HEK293 (cell line): ENCODE measurements around the gene LMBRD2.

Experiments
- CTCF ChIA-PET: fragments of 350-600 bp; formaldehyde crosslinking; extraction: SDS; loops from one replicate; lab custom pipeline; 2021; ENCODE audit warnings: antibody characterized with exemption; lab: Yijun Ruan, JAX
- POLR2A ChIA-PET: fragments of 300-600 bp; formaldehyde crosslinking; extraction: SDS; loops from one replicate; lab custom pipeline; 2020; ENCODE audit warnings: antibody characterized with exemption, inconsistent platforms; lab: Yijun Ruan, JAX
- H3K27ac ChIP-seq: fragments of 200-500 bp; sonication (Bioruptor generic); 2 replicates; pipeline ENCODE4 v1.5.1; 2014; ENCODE audit warnings: low read depth, low read length, control low read depth, inconsistent platforms; ENCODE audit errors: extremely low read depth
- H3K36me3 ChIP-seq, 2 experiments: fragments of 200-500 bp in 1 of 2; sonication (Bioruptor generic) in 1 of 2; 1 replicate in 1 of 2; 2 replicates in 1 of 2; pipeline ENCODE4 v1.5.1; 2014 to 2017; ENCODE audit warnings: inconsistent platforms in 2 of 2, low read length in 2 of 2; ENCODE audit not compliant: control insufficient read depth in 2 of 2, insufficient read depth in 1 of 2
- H3K4me1 ChIP-seq: fragments of 200-500 bp; sonication (Bioruptor generic); 2 replicates; pipeline ENCODE4 v1.5.1; 2014; ENCODE audit warnings: mild to moderate bottlenecking, low read length, inconsistent platforms; ENCODE audit not compliant: control insufficient read depth, insufficient read depth
- H3K4me3 ChIP-seq: 2 replicates; pipeline ENCODE4 v1.5.1; 2011; ENCODE audit warnings: low read depth, mild to moderate bottlenecking, control low read depth, low read length, moderate library complexity
- H3K9me3 ChIP-seq: fragments of 200-500 bp; sonication (Bioruptor generic); 2 replicates; pipeline ENCODE4 v1.5.1; 2014; ENCODE audit warnings: low read depth, low read length, inconsistent platforms; ENCODE audit not compliant: control insufficient read depth, insufficient read depth
- FEZF1 ChIP-seq: fragments of 450-650 bp; formaldehyde crosslinking; IDR thresholded peaks from 2 replicates; pipeline ENCODE4 v1.5.1; 2016; ENCODE audit warnings: missing biosample characterization, missing genetic modification characterization
- KLF1 ChIP-seq: fragments of 450-650 bp; formaldehyde crosslinking; IDR thresholded peaks from 2 replicates; pipeline ENCODE4 v1.5.1; 2016; ENCODE audit warnings: missing biosample characterization, missing genetic modification characterization
- KLF10 ChIP-seq: fragments of 450-650 bp; IDR thresholded peaks from 2 replicates; pipeline ENCODE4 v1.5.1; 2018; ENCODE audit warnings: missing biosample characterization, mild to moderate bottlenecking, missing genetic modification characterization
- PRDM1 ChIP-seq: fragments of 450-650 bp; formaldehyde crosslinking; IDR thresholded peaks from 2 replicates; pipeline ENCODE4; 2016; ENCODE audit warnings: missing biosample characterization, missing genetic modification characterization
- SP3 ChIP-seq: fragments of 450-650 bp; formaldehyde crosslinking; IDR thresholded peaks from 2 replicates; pipeline ENCODE4 v1.5.1; 2016; ENCODE audit warnings: missing biosample characterization, missing genetic modification characterization
- ZNF174 ChIP-seq: fragments of 450-650 bp; formaldehyde crosslinking; IDR thresholded peaks from 2 replicates; pipeline ENCODE4 v1.5.0; 2017; ENCODE audit warnings: missing biosample characterization, mild to moderate bottlenecking, missing genetic modification characterization
- ZNF202 ChIP-seq: fragments of 450-650 bp; formaldehyde crosslinking; IDR thresholded peaks from 2 replicates; pipeline ENCODE4 v1.5.1; 2016; ENCODE audit warnings: missing biosample characterization, missing genetic modification characterization, borderline replicate concordance
- ZNF239 ChIP-seq: fragments of 450-650 bp; formaldehyde crosslinking; IDR thresholded peaks from 2 replicates; pipeline ENCODE4 v1.5.1; 2016; ENCODE audit warnings: missing biosample characterization, missing genetic modification characterization
- ZNF335 ChIP-seq: fragments of 450-650 bp; formaldehyde crosslinking; conservative IDR thresholded peaks from 2 replicates; pipeline ENCODE4 v1.5.1; 2016; ENCODE audit warnings: missing biosample characterization, missing genetic modification characterization
- ZNF354C ChIP-seq: fragments of 450-650 bp; formaldehyde crosslinking; IDR thresholded peaks from 2 replicates; pipeline ENCODE4 v1.5.1; 2016; ENCODE audit warnings: missing biosample characterization, missing genetic modification characterization, low read depth, borderline replicate concordance
- ZNF37A ChIP-seq: fragments of 450-650 bp; IDR thresholded peaks from 2 replicates; pipeline ENCODE4 v1.5.1; 2018; ENCODE audit warnings: missing biosample characterization, missing genetic modification characterization
- ZNF423 ChIP-seq: fragments of 450-650 bp; formaldehyde crosslinking; IDR thresholded peaks from 2 replicates; pipeline ENCODE4 v1.5.1; 2016; ENCODE audit warnings: missing biosample characterization, missing genetic modification characterization
- ZNF433 ChIP-seq: fragments of 450-650 bp; formaldehyde crosslinking; IDR thresholded peaks from 2 replicates; pipeline ENCODE4 v1.5.1; 2016; ENCODE audit warnings: missing biosample characterization, missing genetic modification characterization, low read depth
- ZNF501 ChIP-seq: fragments of 450-650 bp; formaldehyde crosslinking; IDR thresholded peaks from 2 replicates; pipeline ENCODE4 v1.5.1; 2016; ENCODE audit warnings: missing biosample characterization, missing genetic modification characterization
- ZNF521 ChIP-seq: fragments of 450-650 bp; formaldehyde crosslinking; IDR thresholded peaks from 2 replicates; pipeline ENCODE4 v1.5.1; 2017; ENCODE audit warnings: missing biosample characterization, mild to moderate bottlenecking, missing genetic modification characterization
- ZNF530 ChIP-seq: fragments of 450-650 bp; formaldehyde crosslinking; IDR thresholded peaks from 2 replicates; pipeline ENCODE4 v1.5.1; 2016; ENCODE audit warnings: low read depth, missing biosample characterization, missing genetic modification characterization
- ZNF555 ChIP-seq: fragments of 450-650 bp; formaldehyde crosslinking; conservative IDR thresholded peaks from 2 replicates; pipeline ENCODE4 v1.5.1; 2017; ENCODE audit warnings: missing biosample characterization, mild to moderate bottlenecking, missing genetic modification characterization, inconsistent platforms
- ZNF558 ChIP-seq: fragments of 450-650 bp; formaldehyde crosslinking; IDR thresholded peaks from 2 replicates; pipeline ENCODE4 v1.5.1; 2016; ENCODE audit warnings: missing biosample characterization, missing genetic modification characterization
- ZNF670 ChIP-seq: fragments of 450-650 bp; formaldehyde crosslinking; IDR thresholded peaks from 2 replicates; pipeline ENCODE4 v1.5.1; 2016; ENCODE audit warnings: missing biosample characterization, missing genetic modification characterization, low read depth
- ZNF701 ChIP-seq: fragments of 450-650 bp; formaldehyde crosslinking; IDR thresholded peaks from 2 replicates; pipeline ENCODE4 v1.5.1; 2016; ENCODE audit warnings: missing biosample characterization, missing genetic modification characterization
- ZNF76 ChIP-seq: fragments of 450-650 bp; formaldehyde crosslinking; IDR thresholded peaks from 2 replicates; pipeline ENCODE4; 2016; ENCODE audit warnings: low read depth, missing biosample characterization, missing genetic modification characterization, borderline replicate concordance
- ZNF843 ChIP-seq: fragments of 450-650 bp; formaldehyde crosslinking; IDR thresholded peaks from 2 replicates; pipeline ENCODE4 v1.5.1; 2016; ENCODE audit warnings: missing biosample characterization, missing genetic modification characterization
- ZSCAN16 ChIP-seq: fragments of 450-650 bp; formaldehyde crosslinking; IDR thresholded peaks from 2 replicates; pipeline ENCODE4 v1.5.1; 2016; ENCODE audit warnings: missing biosample characterization, missing genetic modification characterization
- TF ChIP-seq, protein P1 (sequence below): fragments of 450-650 bp; formaldehyde crosslinking; IDR thresholded peaks from 2 replicates; pipeline ENCODE4 v1.5.1; 2016; ENCODE audit warnings: missing biosample characterization, missing genetic modification characterization
- TF ChIP-seq, protein P2 (sequence below): fragments of 450-650 bp; formaldehyde crosslinking; IDR thresholded peaks from 2 replicates; pipeline ENCODE4 v1.5.1; 2016; ENCODE audit warnings: missing biosample characterization, missing genetic modification characterization
- TF ChIP-seq, protein P3 (sequence below): IDR thresholded peaks from 2 replicates; pipeline ENCODE4 v1.6.1; 2011; ENCODE audit warnings: mild to moderate bottlenecking, low read depth, low read length, borderline replicate concordance
- TF ChIP-seq, protein P4 (sequence below): fragments of 450-650 bp; formaldehyde crosslinking; IDR thresholded peaks from 2 replicates; pipeline ENCODE4; 2016; ENCODE audit warnings: missing biosample characterization, missing genetic modification characterization
- TF ChIP-seq, protein P5 (sequence below): fragments of 450-650 bp; formaldehyde crosslinking; IDR thresholded peaks from 2 replicates; pipeline ENCODE4 v1.5.1; 2016; ENCODE audit warnings: missing biosample characterization, missing genetic modification characterization

The LMBRD2 gene

DNA sequence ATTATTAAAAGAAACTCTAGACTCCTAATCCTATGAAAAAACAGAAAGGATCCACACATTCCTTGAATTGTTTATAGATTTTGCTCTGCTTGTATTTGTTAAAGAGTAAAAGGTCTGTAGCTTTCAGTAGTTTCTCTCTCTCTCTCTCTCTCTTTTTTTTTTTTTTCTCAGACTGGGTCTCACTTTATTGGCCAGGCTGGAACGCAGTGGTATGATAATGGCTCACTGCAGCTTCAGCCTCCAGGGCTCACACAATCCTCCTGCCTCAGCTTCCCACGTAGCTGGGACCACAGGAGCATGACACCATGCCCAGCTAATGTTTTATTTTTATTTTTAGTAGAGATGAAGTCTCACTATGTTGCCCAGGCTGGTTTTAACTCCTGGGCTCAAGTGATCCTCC lies 94.3 kb downstream of the LMBRD2 start (continued):
- TF ChIP-seq, protein P1, sequence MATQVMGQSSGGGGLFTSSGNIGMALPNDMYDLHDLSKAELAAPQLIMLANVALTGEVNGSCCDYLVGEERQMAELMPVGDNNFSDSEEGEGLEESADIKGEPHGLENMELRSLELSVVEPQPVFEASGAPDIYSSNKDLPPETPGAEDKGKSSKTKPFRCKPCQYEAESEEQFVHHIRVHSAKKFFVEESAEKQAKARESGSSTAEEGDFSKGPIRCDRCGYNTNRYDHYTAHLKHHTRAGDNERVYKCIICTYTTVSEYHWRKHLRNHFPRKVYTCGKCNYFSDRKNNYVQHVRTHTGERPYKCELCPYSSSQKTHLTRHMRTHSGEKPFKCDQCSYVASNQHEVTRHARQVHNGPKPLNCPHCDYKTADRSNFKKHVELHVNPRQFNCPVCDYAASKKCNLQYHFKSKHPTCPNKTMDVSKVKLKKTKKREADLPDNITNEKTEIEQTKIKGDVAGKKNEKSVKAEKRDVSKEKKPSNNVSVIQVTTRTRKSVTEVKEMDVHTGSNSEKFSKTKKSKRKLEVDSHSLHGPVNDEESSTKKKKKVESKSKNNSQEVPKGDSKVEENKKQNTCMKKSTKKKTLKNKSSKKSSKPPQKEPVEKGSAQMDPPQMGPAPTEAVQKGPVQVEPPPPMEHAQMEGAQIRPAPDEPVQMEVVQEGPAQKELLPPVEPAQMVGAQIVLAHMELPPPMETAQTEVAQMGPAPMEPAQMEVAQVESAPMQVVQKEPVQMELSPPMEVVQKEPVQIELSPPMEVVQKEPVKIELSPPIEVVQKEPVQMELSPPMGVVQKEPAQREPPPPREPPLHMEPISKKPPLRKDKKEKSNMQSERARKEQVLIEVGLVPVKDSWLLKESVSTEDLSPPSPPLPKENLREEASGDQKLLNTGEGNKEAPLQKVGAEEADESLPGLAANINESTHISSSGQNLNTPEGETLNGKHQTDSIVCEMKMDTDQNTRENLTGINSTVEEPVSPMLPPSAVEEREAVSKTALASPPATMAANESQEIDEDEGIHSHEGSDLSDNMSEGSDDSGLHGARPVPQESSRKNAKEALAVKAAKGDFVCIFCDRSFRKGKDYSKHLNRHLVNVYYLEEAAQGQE: no peak
- no peak for TF ChIP-seq ZNF530
- TF ChIP-seq ZNF423 (tag by site-specific recombination): no peak
- TF ChIP-seq ZNF701: no peak
- no peak for TF ChIP-seq ZNF555 (tag by site-specific recombination)
- TF ChIP-seq ZNF670 (tag by site-specific recombination): no peak
- no peak for TF ChIP-seq ZNF174 (tag by site-specific recombination)
- no peak for TF ChIP-seq ZNF433 (tag by site-specific recombination)
- TF ChIP-seq ZNF558 (tag by site-specific recombination): no peak

DNA sequence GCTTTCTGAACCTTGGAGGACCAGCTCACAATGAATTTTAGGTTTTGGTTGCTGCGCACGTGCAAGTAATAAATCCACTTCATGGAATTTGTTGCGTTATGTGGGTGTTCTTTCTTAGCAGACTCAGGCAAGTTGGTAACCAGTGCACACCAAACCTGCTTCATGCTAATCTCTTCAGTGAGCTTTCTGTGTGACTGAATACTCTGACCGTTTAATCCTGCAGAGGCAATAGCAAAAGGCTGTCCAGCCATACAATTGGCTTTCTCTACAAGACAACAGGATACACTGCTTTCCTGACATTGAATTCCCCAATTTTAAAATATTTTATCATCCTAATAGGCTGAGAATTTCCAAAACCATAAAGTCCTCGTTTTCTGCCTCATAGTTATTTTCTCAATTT lies 95.3 kb downstream of the LMBRD2 start:
- Histone ChIP-seq H3K36me3 (no peaks in the 10 kb centered on the region), H3K4me1 (no peaks in the 10 kb centered on the region), H3K9me3 (no peaks in the 10 kb centered on the region), H3K27ac (no peak overlapping the region), H3K4me3 (no peak overlapping the region)
- CTCF ChIA-PET: interaction anchor here (0.6 to 1.0 kb wide), 2 partner anchors 61 to 249 kb away, joined by 3 to 5 read pairs; no protein-coding TSS in a partner anchor
- POLR2A ChIA-PET: interaction anchor here (1.6 kb wide), 1 partner anchor 96 kb away, joined by 5 read pairs; the partner anchor contains the start of genes LMBRD2 and SKP2
- TF ChIP-seq KLF10 (tag by site-specific recombination): no peak
- no peak for TF ChIP-seq ZNF521 (tag by site-specific recombination)
- TF ChIP-seq ZNF354C: no peak
- TF ChIP-seq, protein P2, sequence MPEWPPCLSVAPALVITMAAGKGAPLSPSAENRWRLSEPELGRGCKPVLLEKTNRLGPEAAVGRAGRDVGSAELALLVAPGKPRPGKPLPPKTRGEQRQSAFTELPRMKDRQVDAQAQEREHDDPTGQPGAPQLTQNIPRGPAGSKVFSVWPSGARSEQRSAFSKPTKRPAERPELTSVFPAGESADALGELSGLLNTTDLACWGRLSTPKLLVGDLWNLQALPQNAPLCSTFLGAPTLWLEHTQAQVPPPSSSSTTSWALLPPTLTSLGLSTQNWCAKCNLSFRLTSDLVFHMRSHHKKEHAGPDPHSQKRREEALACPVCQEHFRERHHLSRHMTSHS (tag by site-specific recombination): no peak
- TF ChIP-seq, protein P3, sequence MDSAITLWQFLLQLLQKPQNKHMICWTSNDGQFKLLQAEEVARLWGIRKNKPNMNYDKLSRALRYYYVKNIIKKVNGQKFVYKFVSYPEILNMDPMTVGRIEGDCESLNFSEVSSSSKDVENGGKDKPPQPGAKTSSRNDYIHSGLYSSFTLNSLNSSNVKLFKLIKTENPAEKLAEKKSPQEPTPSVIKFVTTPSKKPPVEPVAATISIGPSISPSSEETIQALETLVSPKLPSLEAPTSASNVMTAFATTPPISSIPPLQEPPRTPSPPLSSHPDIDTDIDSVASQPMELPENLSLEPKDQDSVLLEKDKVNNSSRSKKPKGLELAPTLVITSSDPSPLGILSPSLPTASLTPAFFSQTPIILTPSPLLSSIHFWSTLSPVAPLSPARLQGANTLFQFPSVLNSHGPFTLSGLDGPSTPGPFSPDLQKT: no peak
- TF ChIP-seq SP3 (tag by site-specific recombination): no peak
- TF ChIP-seq ZNF701: no peak
- TF ChIP-seq ZNF335 (tag by site-specific recombination): no peak
- no peak for TF ChIP-seq ZSCAN16 (tag by site-specific recombination)
- no peak for TF ChIP-seq KLF1 (tag by site-specific recombination)
- no peak for TF ChIP-seq ZNF501
- TF ChIP-seq PRDM1 (tag by site-specific recombination): no peak

DNA sequence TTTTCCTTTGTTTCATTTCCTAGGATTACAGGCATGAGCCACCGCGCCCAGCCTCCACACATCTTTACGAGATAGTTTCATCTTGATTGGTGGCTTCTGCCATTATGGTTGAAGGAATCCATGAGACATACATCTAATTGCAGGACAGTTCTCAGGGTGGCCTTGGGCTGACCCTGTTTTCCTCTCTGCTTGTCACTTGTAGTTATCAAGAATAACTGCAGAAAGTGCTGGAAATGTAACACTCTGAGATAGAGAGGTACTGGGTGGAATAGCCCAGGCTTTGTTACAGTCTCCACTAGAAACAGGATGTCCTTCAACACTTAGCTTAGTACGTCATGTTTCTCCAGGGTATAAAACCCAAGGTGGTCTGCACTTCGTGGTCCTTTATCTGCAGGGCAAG lies 95.7 kb downstream of the LMBRD2 start:
- ChIA-PET POLR2A (interaction anchor here (1.6 kb wide), 1 partner anchor 96 kb away, joined by 5 read pairs; the partner anchor contains the start of genes LMBRD2 and SKP2), CTCF (interaction anchor here (1.0 kb wide), 1 partner anchor 250 kb away, joined by 5 read pairs; no protein-coding TSS in a partner anchor)
- Histone ChIP-seq H3K4me3 (no peak overlapping the region), H3K36me3 (no peaks in the 10 kb centered on the region), H3K9me3 (no peaks in the 10 kb centered on the region), H3K4me1 (no peaks in the 10 kb centered on the region), H3K27ac (no peak overlapping the region)
- no peak for TF ChIP-seq ZNF76 (tag by site-specific recombination)
- TF ChIP-seq, protein P4, sequence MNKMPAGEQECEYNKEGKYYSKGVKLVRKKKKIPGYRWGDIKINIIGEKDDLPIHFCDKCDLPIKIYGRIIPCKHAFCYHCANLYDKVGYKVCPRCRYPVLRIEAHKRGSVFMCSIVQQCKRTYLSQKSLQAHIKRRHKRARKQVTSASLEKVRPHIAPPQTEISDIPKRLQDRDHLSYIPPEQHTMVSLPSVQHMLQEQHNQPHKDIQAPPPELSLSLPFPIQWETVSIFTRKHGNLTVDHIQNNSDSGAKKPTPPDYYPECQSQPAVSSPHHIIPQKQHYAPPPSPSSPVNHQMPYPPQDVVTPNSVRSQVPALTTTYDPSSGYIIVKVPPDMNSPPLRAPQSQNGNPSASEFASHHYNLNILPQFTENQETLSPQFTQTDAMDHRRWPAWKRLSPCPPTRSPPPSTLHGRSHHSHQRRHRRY (tag by site-specific recombination): no peak
- no peak for TF ChIP-seq FEZF1 (tag by site-specific recombination)
- TF ChIP-seq ZNF239: no peak
- TF ChIP-seq ZNF202 (tag by site-specific recombination): no peak
- TF ChIP-seq, protein P5, sequence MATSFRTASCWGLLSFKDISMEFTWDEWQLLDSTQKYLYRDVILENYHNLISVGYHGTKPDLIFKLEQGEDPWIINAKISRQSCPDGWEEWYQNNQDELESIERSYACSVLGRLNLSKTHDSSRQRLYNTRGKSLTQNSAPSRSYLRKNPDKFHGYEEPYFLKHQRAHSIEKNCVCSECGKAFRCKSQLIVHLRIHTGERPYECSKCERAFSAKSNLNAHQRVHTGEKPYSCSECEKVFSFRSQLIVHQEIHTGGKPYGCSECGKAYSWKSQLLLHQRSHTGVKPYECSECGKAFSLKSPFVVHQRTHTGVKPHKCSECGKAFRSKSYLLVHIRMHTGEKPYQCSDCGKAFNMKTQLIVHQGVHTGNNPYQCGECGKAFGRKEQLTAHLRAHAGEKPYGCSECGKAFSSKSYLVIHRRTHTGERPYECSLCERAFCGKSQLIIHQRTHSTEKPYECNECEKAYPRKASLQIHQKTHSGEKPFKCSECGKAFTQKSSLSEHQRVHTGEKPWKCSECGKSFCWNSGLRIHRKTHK: no peak
- TF ChIP-seq KLF1 (tag by site-specific recombination): no peak
- no peak for TF ChIP-seq ZNF843 (tag by site-specific recombination)
- TF ChIP-seq ZNF37A (tag by site-specific recombination): no peak
